ENCODE measurements around the gene DPP7. TPM values are rescaled to one million over a fixed set of nuclear protein-coding genes. Genes with fewer than 3 reads are reported as not detected.

DPP7 gene
- total and polyA plus RNA-seq, 2 of the 4 experiments (the other 2 are of a cell fraction) = 14.9 to 76.4 TPM

Small RNAs within 50 kb of the gene (microRNA-seq; reads per million reads assigned to microRNA genes)
- not detected for gene RF00153 (ENCODE audit: insufficient read depth, insufficient read length)

Small RNAs within 50 kb of the gene (small RNA-seq; reads per million reads assigned to genes)
- 0 to 0.08 (median 0) reads per million in 5 experiments for gene RF00153

Other genes starting within 250 kb of the DPP7 start
Only the 30 nearest of the 33 such genes appear.
- gene FBXW5, start 170.0 kb downstream of the DPP7 start, total RNA-seq (2012; rRNA removed) = 65.1 and 72.2 TPM in 2 replicates
- gene FBXW5, start 170.0 kb downstream of the DPP7 start, polyA plus RNA-seq (2012; rRNA removed) = 80.2 and 95.4 TPM in 2 replicates
- not detected in 2 replicates for gene C8G, start 169.5 kb downstream of the DPP7 start, total RNA-seq (2012; rRNA removed)
- 0.37 and 0.80 TPM in 2 replicates for gene C8G, start 169.5 kb downstream of the DPP7 start, polyA plus RNA-seq (2012; rRNA removed)
- gene LCN12, start 162.5 kb downstream of the DPP7 start, total RNA-seq (2012; rRNA removed) = not detected in 2 replicates
- 0.12 TPM in 1 of 2 replicates, not detected in the other for gene LCN12, start 162.5 kb downstream of the DPP7 start, polyA plus RNA-seq (2012; rRNA removed)
- gene PTGDS, start 137.2 kb downstream of the DPP7 start, total RNA-seq (2012; rRNA removed) = not detected in 2 replicates
- gene PTGDS, start 137.2 kb downstream of the DPP7 start, polyA plus RNA-seq (2012; rRNA removed) = 0.87 and 1.2 TPM in 2 replicates
- not detected in 2 replicates for gene LCNL1, start 131.7 kb downstream of the DPP7 start, total RNA-seq (2012; rRNA removed)
- gene LCNL1, start 131.7 kb downstream of the DPP7 start, polyA plus RNA-seq (2012; rRNA removed) = 0.13 and 0.15 TPM in 2 replicates
- gene PAXX, start 122.3 kb downstream of the DPP7 start, total RNA-seq (2012; rRNA removed) = 4.4 and 5.7 TPM in 2 replicates
- 24.6 and 30.2 TPM in 2 replicates for gene PAXX, start 122.3 kb downstream of the DPP7 start, polyA plus RNA-seq (2012; rRNA removed)
- gene CLIC3, start 118.2 kb downstream of the DPP7 start, total RNA-seq (2012; rRNA removed) = 0.18 and 0.28 TPM in 2 replicates
- gene CLIC3, start 118.2 kb downstream of the DPP7 start, polyA plus RNA-seq (2012; rRNA removed) = 1.7 and 2.1 TPM in 2 replicates
- gene ABCA2, start 86.5 kb downstream of the DPP7 start, total RNA-seq (2012; rRNA removed) = 3.8 and 4.4 TPM in 2 replicates
- gene ABCA2, start 86.5 kb downstream of the DPP7 start, polyA plus RNA-seq (2012; rRNA removed) = 46.0 and 52.3 TPM in 2 replicates
- gene FUT7, start 82.6 kb downstream of the DPP7 start, total RNA-seq (2012; rRNA removed) = not detected in 2 replicates
- gene FUT7, start 82.6 kb downstream of the DPP7 start, polyA plus RNA-seq (2012; rRNA removed) = not detected in 2 replicates
- gene NPDC1, start 68.6 kb downstream of the DPP7 start, total RNA-seq (2012; rRNA removed) = 2.7 and 2.8 TPM in 2 replicates
- gene NPDC1, start 68.6 kb downstream of the DPP7 start, polyA plus RNA-seq (2012; rRNA removed) = 58.1 and 74.0 TPM in 2 replicates
- gene ENTPD2, start 60.7 kb downstream of the DPP7 start, total RNA-seq (2012; rRNA removed) = not detected in 2 replicates
- gene ENTPD2, start 60.7 kb downstream of the DPP7 start, polyA plus RNA-seq (2012; rRNA removed) = not detected in 2 replicates
- 3.3 and 3.4 TPM in 2 replicates for gene SAPCD2, start 44.2 kb downstream of the DPP7 start, total RNA-seq (2012; rRNA removed)
- gene SAPCD2, start 44.2 kb downstream of the DPP7 start, polyA plus RNA-seq (2012; rRNA removed) = 4.9 and 6.4 TPM in 2 replicates
- gene UAP1L1, start 37.2 kb downstream of the DPP7 start, total RNA-seq (2012; rRNA removed) = 2.3 and 2.5 TPM in 2 replicates
- gene UAP1L1, start 37.2 kb downstream of the DPP7 start, polyA plus RNA-seq (2012; rRNA removed) = 8.7 and 9.8 TPM in 2 replicates
- gene MAN1B1, start 27.7 kb downstream of the DPP7 start, total RNA-seq (2012; rRNA removed) = 25.0 and 28.7 TPM in 2 replicates
- 49.8 and 55.1 TPM in 2 replicates for gene MAN1B1, start 27.7 kb downstream of the DPP7 start, polyA plus RNA-seq (2012; rRNA removed)
- gene GRIN1, start 24.4 kb upstream of the DPP7 start, total RNA-seq (2012; rRNA removed) = not detected in 2 replicates
- 0.04 and 0.09 TPM in 2 replicates for gene GRIN1, start 24.4 kb upstream of the DPP7 start, polyA plus RNA-seq (2012; rRNA removed)
- not detected in 2 replicates for gene LRRC26, start 55.3 kb upstream of the DPP7 start, total RNA-seq (2012; rRNA removed)
- not detected in 2 replicates for gene LRRC26, start 55.3 kb upstream of the DPP7 start, polyA plus RNA-seq (2012; rRNA removed)
- gene TMEM210, start 57.3 kb upstream of the DPP7 start, total RNA-seq (2012; rRNA removed) = not detected in 2 replicates
- not detected in 2 replicates for gene TMEM210, start 57.3 kb upstream of the DPP7 start, polyA plus RNA-seq (2012; rRNA removed)
- 9.3 and 9.4 TPM in 2 replicates for gene ANAPC2, start 73.8 kb upstream of the DPP7 start, total RNA-seq (2012; rRNA removed)
- gene ANAPC2, start 73.8 kb upstream of the DPP7 start, polyA plus RNA-seq (2012; rRNA removed) = 29.5 and 34.3 TPM in 2 replicates
- 55.7 and 63.9 TPM in 2 replicates for gene SSNA1, start 73.9 kb upstream of the DPP7 start, total RNA-seq (2012; rRNA removed)
- gene SSNA1, start 73.9 kb upstream of the DPP7 start, polyA plus RNA-seq (2012; rRNA removed) = 86.7 and 107 TPM in 2 replicates
- gene TPRN, start 86.0 kb upstream of the DPP7 start, total RNA-seq (2012; rRNA removed) = 1.7 and 1.8 TPM in 2 replicates
- gene TPRN, start 86.0 kb upstream of the DPP7 start, polyA plus RNA-seq (2012; rRNA removed) = 5.3 and 7.1 TPM in 2 replicates
- gene TMEM203, start 90.9 kb upstream of the DPP7 start, total RNA-seq (2012; rRNA removed) = 18.8 and 20.8 TPM in 2 replicates
- gene TMEM203, start 90.9 kb upstream of the DPP7 start, polyA plus RNA-seq (2012; rRNA removed) = 39.1 and 40.6 TPM in 2 replicates
- 0.90 and 1.1 TPM in 2 replicates for gene NDOR1, start 91.0 kb upstream of the DPP7 start, total RNA-seq (2012; rRNA removed)
- gene NDOR1, start 91.0 kb upstream of the DPP7 start, polyA plus RNA-seq (2012; rRNA removed) = 10.6 and 14.0 TPM in 2 replicates
- not detected in 2 replicates for gene RNF208, start 107.5 kb upstream of the DPP7 start, total RNA-seq (2012; rRNA removed)
- gene RNF208, start 107.5 kb upstream of the DPP7 start, polyA plus RNA-seq (2012; rRNA removed) = 1.2 and 1.6 TPM in 2 replicates
- 0.18 TPM in 1 of 2 replicates, not detected in the other for gene CYSRT1, start 110.4 kb upstream of the DPP7 start, total RNA-seq (2012; rRNA removed)
- gene CYSRT1, start 110.4 kb upstream of the DPP7 start, polyA plus RNA-seq (2012; rRNA removed) = 0.84 and 0.93 TPM in 2 replicates
- not detected in 2 replicates for gene RNF224, start 112.8 kb upstream of the DPP7 start, total RNA-seq (2012; rRNA removed)
- not detected in 2 replicates for gene RNF224, start 112.8 kb upstream of the DPP7 start, polyA plus RNA-seq (2012; rRNA removed)
- not detected in 2 replicates for gene SLC34A3, start 116.2 kb upstream of the DPP7 start, total RNA-seq (2012; rRNA removed)
- gene SLC34A3, start 116.2 kb upstream of the DPP7 start, polyA plus RNA-seq (2012; rRNA removed) = not detected in 2 replicates
- 236 and 237 TPM in 2 replicates for gene TUBB4B, start 126.6 kb upstream of the DPP7 start, total RNA-seq (2012; rRNA removed)
- gene TUBB4B, start 126.6 kb upstream of the DPP7 start, polyA plus RNA-seq (2012; rRNA removed) = 529 and 613 TPM in 2 replicates
- gene STPG3, start 136.6 kb upstream of the DPP7 start, total RNA-seq (2012; rRNA removed) = not detected in 2 replicates
- not detected in 2 replicates for gene STPG3, start 136.6 kb upstream of the DPP7 start, polyA plus RNA-seq (2012; rRNA removed)
- 36.7 and 36.9 TPM in 2 replicates for gene NELFB, start 140.6 kb upstream of the DPP7 start, total RNA-seq (2012; rRNA removed)
- 65.1 and 66.0 TPM in 2 replicates for gene NELFB, start 140.6 kb upstream of the DPP7 start, polyA plus RNA-seq (2012; rRNA removed)
- 9.7 and 11.4 TPM in 2 replicates for gene TOR4A, start 163.0 kb upstream of the DPP7 start, total RNA-seq (2012; rRNA removed)
- 22.9 and 28.4 TPM in 2 replicates for gene TOR4A, start 163.0 kb upstream of the DPP7 start, polyA plus RNA-seq (2012; rRNA removed)

Data from IMR-90 (cell line).